Mononuclear cell (primary cell): ENCODE data around the gene SLC22A2. TPM values are rescaled to one million over a fixed set of nuclear protein-coding genes. Genes with fewer than 3 reads are reported as not detected.

Experiments used
- H3K27me3 ChIP-seq: 2 replicates; pipeline ENCODE4 v1.6.0; 2011; ENCODE audit warnings: low read length, control low read depth; ENCODE audit not compliant: insufficient read depth
- H3K4me1 ChIP-seq: 2 replicates; pipeline ENCODE4 v1.5.1; 2011; ENCODE audit warnings: mild to moderate bottlenecking, low read length, control low read depth; ENCODE audit not compliant: insufficient read depth
- H3K4me3 ChIP-seq: 2 replicates; pipeline ENCODE4 v1.5.1; 2011; ENCODE audit warnings: mild to moderate bottlenecking, low read length, moderate library complexity
- H3K9me3 ChIP-seq: 2 replicates; pipeline ENCODE4 v1.5.1; 2011; ENCODE audit warnings: low read depth, mild to moderate bottlenecking, control low read depth, low read length
- total RNA-seq: library from RNA; depleted of rRNA; stranded (reverse); fragments of >200 nt; gene quantifications from one replicate; pipeline ENCODE4 v1.2.3, GENCODE V29; 2012

SLC22A2 gene
- total RNA-seq, 1 donor, result not detected

DNA sequence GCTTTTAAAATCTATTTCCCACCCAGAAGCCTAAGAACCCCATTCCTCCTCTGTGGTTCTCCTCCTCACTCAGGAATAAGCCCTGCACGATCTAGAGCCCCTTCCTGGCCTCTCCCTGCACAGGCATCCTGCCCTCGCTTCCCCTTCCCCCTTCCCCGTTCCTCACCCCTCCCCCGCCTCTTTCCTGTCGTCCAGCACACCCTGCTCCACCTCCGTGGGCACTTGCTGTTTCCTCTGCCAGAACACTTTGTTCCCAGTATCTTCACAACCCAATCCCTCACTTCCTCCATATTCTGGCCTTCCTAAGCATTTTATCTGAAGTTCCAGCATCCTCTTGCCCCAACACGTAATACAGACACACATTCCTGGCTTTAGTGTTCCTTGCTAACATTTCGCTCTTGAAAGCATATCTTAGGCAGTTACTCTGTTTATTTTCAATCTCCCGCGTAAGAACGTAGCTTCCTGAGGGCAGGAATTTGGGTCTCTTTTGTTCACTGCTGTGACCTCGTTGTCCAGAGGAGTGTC lies 20.2 kb upstream of the SLC22A2 start:
- Histone ChIP-seq H3K9me3 (no peaks in the 10 kb centered on the region), H3K4me3 (no peak overlapping the region), H3K27me3 (peaks cover 3% of the 10 kb centered on the region), H3K4me1 (no peaks in the 10 kb centered on the region)

- Histone ChIP-seq H3K4me3 (no peak overlapping the region), H3K4me1 (no peaks in the 10 kb centered on the region), H3K9me3 (no peaks in the 10 kb centered on the region), H3K27me3 (peaks cover 3% of the 10 kb centered on the region)
Measured at GRCh38 chr6:160278311-160278710, 19.7 kb upstream of the SLC22A2 start.

DNA sequence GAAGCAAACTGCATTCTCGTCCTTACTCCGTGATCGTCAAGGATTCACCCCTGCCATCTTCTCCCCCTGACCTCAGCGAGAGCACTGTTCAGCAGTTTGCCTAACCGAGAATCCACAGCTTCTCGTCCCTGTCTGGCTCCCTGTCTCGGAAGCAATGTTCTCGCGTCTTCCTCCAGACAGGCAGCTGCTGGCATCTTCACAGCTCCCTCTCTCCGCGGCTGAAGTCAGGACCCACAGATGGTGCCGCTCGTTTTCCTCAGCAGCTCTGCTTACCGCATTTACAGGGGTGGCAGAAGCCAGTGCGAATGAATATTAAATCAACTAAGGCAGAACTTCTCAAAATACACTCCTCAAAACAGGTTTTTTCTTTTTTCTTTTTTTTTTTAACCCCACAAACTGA lies 18.9 kb upstream of the SLC22A2 start:
- Histone ChIP-seq H3K27me3 (no peaks in the 10 kb centered on the region), H3K4me3 (no peak overlapping the region), H3K9me3 (no peaks in the 10 kb centered on the region), H3K4me1 (no peaks in the 10 kb centered on the region)

- H3K27me3 ChIP-seq, result no peaks in the 10 kb centered on the region
Measured at GRCh38 chr6:160277144-160277543, 18.5 kb upstream of the SLC22A2 start.

DNA sequence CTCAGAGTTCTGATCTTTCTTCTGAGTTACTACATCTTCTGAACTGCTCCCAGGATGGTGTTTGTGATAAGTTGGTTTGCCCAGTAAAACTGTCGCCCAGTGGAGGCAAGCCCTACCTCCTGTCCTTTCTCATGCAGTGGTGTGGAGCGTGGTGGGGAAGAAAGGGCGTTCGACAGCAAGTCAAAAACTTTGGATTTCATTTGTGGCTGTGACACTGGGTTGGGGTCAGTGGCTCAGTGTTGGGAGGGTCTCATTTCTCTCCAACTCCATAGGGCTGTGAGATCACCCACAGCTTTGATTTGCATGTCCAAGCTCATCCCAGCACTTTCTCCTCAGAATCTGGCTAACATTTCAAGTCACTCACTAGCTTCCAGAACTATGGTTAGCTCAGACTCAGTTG lies 17.5 kb upstream of the SLC22A2 start:
- Histone ChIP-seq H3K4me3 (no peak overlapping the region), H3K4me1 (no peaks in the 10 kb centered on the region), H3K9me3 (no peaks in the 10 kb centered on the region), H3K27me3 (no peaks in the 10 kb centered on the region)

More at GRCh38 chr6:160277144-160277543, 18.5 kb upstream of the SLC22A2 start:
- no peak overlapping the region for H3K4me3 ChIP-seq
- H3K4me1 ChIP-seq, result no peaks in the 10 kb centered on the region
- H3K9me3 ChIP-seq, result no peaks in the 10 kb centered on the region

- Histone ChIP-seq H3K4me1 (no peaks in the 10 kb centered on the region), H3K9me3 (no peaks in the 10 kb centered on the region), H3K27me3 (no peaks in the 10 kb centered on the region), H3K4me3 (no peak overlapping the region)
Measured at GRCh38 chr6:160275511-160276003, 16.9 kb upstream of the SLC22A2 start.

GRCh38 chr6:160274871-160275510 lies 16.4 kb upstream of the SLC22A2 start:
- no peaks in the 10 kb centered on the region for H3K4me1 ChIP-seq
- H3K4me3 ChIP-seq, result no peak overlapping the region
- no peaks in the 10 kb centered on the region for H3K27me3 ChIP-seq
- no peaks in the 10 kb centered on the region for H3K9me3 ChIP-seq

DNA sequence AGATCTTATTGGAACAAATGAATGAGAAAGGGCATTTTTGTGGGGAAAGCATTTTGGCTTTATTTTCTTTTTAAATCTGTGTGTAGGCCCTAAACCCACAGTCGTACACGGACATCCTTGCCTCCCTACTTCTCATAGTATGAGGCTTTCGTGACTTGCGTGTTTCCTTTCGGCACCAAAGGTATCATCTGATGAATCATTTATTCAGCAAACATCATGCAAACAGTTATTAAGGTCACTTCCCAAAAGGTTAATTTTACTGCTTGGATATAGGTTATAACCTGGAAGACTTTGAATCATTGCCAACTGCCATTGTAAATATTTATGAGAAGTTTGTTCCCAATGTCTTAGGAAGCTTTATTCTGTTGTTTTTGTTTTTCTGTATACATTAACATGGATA lies 15.1 kb upstream of the SLC22A2 start:
- Histone ChIP-seq H3K9me3 (no peaks in the 10 kb centered on the region), H3K4me1 (no peaks in the 10 kb centered on the region), H3K27me3 (no peaks in the 10 kb centered on the region), H3K4me3 (no peak overlapping the region)

DNA sequence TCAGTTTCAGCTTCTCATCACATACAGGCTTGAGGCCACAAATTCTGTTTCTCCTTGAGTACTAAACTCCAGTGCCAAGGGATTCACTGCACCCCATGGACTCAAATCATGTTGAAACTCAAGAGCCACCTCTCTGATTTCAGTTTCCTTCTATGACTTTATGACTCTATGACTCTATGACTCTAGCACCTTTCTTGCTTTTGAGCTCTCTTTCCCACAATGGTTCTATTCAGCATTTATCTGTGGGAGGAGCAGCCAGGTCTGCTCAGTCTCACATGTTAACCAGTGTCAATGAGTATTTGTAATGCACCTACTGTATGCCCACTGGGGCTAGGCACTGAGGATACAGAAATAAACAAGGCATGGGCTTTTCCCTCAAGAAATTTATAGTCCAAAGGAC lies 14.6 kb upstream of the SLC22A2 start:
- no peaks in the 10 kb centered on the region for H3K9me3 ChIP-seq
- H3K27me3 ChIP-seq, result no peaks in the 10 kb centered on the region
- H3K4me3 ChIP-seq, result no peak overlapping the region
- H3K4me1 ChIP-seq, result no peaks in the 10 kb centered on the region

- no peaks in the 10 kb centered on the region for H3K27me3 ChIP-seq
- H3K4me1 ChIP-seq, result no peaks in the 10 kb centered on the region
- H3K4me3 ChIP-seq, result no peak overlapping the region
- H3K9me3 ChIP-seq, result no peaks in the 10 kb centered on the region
Measured at GRCh38 chr6:160272707-160273106, 14.1 kb upstream of the SLC22A2 start.

GRCh38 chr6:160270347-160270746 lies 11.7 kb upstream of the SLC22A2 start:
- Histone ChIP-seq H3K4me3 (no peak overlapping the region), H3K9me3 (no peaks in the 10 kb centered on the region), H3K4me1 (no peaks in the 10 kb centered on the region), H3K27me3 (no peaks in the 10 kb centered on the region)

DNA sequence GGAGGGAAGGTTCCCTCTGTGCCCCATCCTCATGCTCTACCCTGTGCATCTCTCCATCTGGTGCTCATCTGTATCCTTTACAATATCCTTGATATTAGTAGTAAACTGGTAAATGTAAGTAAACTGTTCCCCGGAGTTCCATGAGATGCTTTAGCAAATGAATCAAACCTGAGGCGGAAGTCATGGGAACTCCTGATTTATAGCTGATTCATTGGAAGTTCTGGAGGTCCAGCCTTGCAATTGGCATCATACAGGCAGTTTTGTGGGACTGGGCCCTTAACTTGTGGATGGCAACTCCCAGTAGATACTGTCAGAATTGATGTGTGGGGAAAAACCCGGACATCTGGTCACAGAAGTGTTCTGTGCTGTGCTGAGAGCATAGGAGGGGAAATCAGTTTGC lies 11.2 kb upstream of the SLC22A2 start:
- Histone ChIP-seq H3K4me1 (no peaks in the 10 kb centered on the region), H3K4me3 (no peak overlapping the region), H3K9me3 (no peaks in the 10 kb centered on the region), H3K27me3 (no peaks in the 10 kb centered on the region)

DNA sequence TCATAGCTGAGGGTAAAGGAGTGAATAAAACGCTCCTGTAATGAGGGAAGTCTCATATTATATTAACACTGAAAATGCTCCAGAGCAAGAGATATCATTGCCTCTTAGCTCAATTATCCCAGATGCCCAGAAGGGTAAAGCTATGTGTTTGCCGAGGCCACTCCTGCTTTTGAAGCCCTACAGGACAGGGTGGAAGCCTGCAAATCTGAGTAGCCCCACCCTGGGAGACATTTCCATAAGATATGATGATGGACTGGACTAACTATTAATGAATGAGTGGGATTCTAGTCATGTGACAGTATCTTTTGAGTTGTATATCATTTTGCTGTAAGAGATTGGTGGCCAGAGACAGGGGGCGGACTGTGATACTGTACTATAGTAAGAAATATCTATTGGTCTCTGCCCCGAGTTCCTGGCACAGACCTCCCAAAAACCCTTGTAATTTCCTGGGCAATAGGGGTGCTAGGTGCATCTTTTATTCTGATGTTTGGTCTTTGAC lies 10.5 kb upstream of the SLC22A2 start:
- Histone ChIP-seq H3K27me3 (no peaks in the 10 kb centered on the region), H3K9me3 (no peaks in the 10 kb centered on the region), H3K4me3 (no peak overlapping the region), H3K4me1 (no peaks in the 10 kb centered on the region)

GRCh38 chr6:160267102-160267501 lies 8.5 kb upstream of the SLC22A2 start:
- Histone ChIP-seq H3K4me1 (no peaks in the 10 kb centered on the region), H3K27me3 (no peaks in the 10 kb centered on the region), H3K4me3 (no peak overlapping the region), H3K9me3 (no peaks in the 10 kb centered on the region)

GRCh38 chr6:160265869-160266476 lies 7.4 kb upstream of the SLC22A2 start:
- H3K9me3 ChIP-seq, result no peaks in the 10 kb centered on the region
- H3K27me3 ChIP-seq, result no peaks in the 10 kb centered on the region
- no peaks in the 10 kb centered on the region for H3K4me1 ChIP-seq
- H3K4me3 ChIP-seq, result no peak overlapping the region
